Adipose tissue (tissue), 3 donors: ENCODE data around the gene CDC42EP3. TPM values are rescaled to one million over a fixed set of nuclear protein-coding genes. Genes with fewer than 3 reads are reported as not detected.

ENCODE experiments used
- H3K27ac ChIP-seq: one replicate; pipeline ENCODE4 v1.5.1; 2013; ENCODE audit warnings: low read depth, low read length
- WGBS, 3 donors: extraction: QIAGEN DNeasy Blood & Tissue Kit; methylation state at CpG; one replicate each; pipeline ENCODE4 v1.1.7; 2013; 5-methylcytosine and 5-hydroxymethylcytosine counted together
- polyA plus RNA-seq, 3 donors: library from polyadenylated mRNA; stranded (reverse); fragments of 200-250 nt; gene quantifications; one replicate each; pipeline ENCODE4 v1.2.3, GENCODE V29; 2013
- donor health status: healthy with polysubstance abuse.
- donor health status: Bipolar disorder and iron deficiency.
- donor health status: healthy.

Gene CDC42EP3
- polyA plus RNA-seq, 3 donors, result 4.9 to 29.2 (median 13.2) TPM

GRCh38 chr2:37643730-37644078 lies 27.7 kb downstream of the CDC42EP3 start:
- WGBS, 3 donors, result 93 to 97% (median 93%) methylated on average over 5 of the region's 5 CpGs
- H3K27ac ChIP-seq, result no peak overlapping the region

- 71 to 82% (median 76%) methylated on average over 6 of the region's 6 CpGs for WGBS, 3 donors
- H3K27ac ChIP-seq, result no peak overlapping the region
Observed at GRCh38 chr2:37642907-37643729, 28.3 kb downstream of the CDC42EP3 start.

GRCh38 chr2:37641582-37642171 lies 29.8 kb downstream of the CDC42EP3 start:
- 44 to 64% (median 44%) methylated on average over 7 of the region's 7 CpGs for WGBS, 3 donors
- H3K27ac ChIP-seq, result no peak overlapping the region

DNA sequence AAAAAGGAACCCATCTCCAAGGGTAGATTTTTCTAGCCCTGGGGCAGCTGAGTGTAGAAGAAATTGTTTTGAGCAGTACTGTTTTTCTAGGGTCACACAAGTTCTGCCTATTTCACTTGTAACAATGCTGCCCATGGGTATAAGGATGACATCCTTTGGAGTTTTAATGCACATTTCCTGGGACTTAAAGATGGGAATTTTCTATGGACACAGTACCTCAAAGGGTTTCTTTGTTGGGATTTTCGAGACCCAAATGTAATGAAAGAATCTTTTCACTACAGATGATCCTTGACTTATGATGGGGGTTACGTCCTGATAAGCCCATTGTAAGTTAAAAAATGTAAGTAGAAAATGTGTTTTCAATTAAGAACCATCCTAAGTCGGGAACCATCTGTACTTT lies 31.8 kb downstream of the CDC42EP3 start:
- no peak overlapping the region for H3K27ac ChIP-seq
- WGBS, 3 donors, result 92 to 96% (median 95%) methylated on average over 3 of the region's 3 CpGs

DNA sequence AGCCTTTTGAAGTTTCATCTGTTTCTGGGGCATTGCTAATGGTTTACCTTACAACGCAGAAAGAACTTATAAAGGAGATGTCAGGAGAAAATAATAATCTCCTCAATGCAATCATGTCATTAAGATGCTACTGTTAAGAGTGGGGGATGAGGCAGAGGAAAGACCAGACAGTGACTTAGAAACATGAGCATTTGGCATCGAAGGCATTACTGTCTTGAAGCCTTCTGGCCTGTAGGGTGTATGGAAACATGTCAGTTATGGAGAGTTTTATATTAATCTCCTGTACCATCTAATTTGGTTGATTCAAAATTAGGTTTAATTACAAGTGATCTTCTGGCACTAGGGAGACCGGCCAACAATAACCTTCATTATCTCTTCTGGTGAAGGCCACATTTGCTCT lies 32.5 kb downstream of the CDC42EP3 start:
- 91 to 97% (median 94%) methylated on average over 3 of the region's 3 CpGs for WGBS, 3 donors
- H3K27ac ChIP-seq, result no peak overlapping the region

GRCh38 chr2:37637985-37638384 lies 33.5 kb downstream of the CDC42EP3 start:
- WGBS, 3 donors, result 63 to 87% (median 83%) methylated on average over 2 of the region's 2 CpGs
- no peak overlapping the region for H3K27ac ChIP-seq

DNA sequence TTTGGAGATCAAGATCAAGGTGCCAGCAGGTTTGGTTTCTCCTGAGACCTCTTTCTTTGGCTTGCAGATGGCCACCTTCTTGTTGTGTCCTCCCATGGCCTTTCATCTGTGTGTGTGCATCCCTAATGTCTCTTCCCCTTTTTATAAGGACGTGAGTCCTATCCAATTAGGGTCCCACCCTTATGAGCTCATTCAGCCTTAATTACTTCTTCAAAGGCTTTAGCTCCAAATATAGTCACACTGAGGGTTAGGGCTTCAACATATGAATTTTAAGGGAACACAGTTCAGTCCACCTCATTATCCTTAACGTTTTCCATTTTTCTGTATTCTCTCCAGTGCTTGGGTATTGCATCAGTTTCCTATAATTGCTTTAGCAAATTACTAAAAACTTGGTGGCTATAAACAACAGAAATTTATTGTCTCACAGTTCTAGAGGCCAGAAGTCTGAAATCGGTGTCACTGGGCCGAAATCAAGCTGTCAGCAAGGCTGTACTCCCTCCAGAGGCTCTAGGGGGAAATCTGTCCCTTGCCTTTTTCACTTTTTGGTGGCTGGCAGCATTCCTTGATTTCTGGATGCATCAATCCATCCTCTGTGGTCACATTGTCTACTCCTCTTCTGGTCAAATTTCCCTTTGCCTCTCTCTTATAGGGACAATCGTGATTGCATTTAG lies 34.1 kb downstream of the CDC42EP3 start:
- no peak overlapping the region for H3K27ac ChIP-seq
- 45 to 88% (median 57%) methylated on average over 5 of the region's 5 CpGs for WGBS, 3 donors

DNA sequence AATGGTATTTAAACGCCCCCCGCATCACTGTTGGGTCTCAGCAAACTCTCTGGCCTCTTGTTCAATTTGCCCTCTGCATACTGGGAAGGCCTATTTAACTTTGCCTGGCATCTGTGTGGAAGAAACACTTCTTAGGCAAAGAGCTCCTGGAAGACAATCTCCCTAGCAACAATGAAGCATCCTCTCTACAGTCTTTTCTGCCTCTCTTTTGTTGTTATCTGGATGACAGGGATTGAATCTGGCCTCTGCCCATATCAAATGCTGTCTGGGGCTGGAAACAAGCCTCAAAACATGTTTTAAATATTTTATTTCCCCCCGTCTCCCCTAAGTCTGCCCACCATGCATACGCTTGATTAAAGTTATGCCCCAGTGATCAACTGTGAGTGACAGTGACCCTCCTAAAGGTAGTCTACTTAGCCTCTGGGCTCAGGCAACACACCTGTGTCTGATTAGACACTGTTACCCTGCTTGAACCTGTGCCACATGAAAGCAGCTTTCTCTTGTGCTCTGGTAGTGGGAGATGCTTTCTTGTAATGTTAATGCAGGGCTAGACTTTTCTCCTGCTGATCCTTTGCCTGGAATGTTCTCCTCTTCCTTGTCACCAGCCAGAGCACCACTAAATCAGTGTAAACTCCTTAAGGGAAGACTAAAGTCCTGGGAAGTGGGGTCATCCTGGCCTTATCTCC lies 34.9 kb downstream of the CDC42EP3 start:
- 80 to 87% (median 84%) methylated on average over 4 of the region's 4 CpGs for WGBS, 3 donors
- no peak overlapping the region for H3K27ac ChIP-seq

DNA sequence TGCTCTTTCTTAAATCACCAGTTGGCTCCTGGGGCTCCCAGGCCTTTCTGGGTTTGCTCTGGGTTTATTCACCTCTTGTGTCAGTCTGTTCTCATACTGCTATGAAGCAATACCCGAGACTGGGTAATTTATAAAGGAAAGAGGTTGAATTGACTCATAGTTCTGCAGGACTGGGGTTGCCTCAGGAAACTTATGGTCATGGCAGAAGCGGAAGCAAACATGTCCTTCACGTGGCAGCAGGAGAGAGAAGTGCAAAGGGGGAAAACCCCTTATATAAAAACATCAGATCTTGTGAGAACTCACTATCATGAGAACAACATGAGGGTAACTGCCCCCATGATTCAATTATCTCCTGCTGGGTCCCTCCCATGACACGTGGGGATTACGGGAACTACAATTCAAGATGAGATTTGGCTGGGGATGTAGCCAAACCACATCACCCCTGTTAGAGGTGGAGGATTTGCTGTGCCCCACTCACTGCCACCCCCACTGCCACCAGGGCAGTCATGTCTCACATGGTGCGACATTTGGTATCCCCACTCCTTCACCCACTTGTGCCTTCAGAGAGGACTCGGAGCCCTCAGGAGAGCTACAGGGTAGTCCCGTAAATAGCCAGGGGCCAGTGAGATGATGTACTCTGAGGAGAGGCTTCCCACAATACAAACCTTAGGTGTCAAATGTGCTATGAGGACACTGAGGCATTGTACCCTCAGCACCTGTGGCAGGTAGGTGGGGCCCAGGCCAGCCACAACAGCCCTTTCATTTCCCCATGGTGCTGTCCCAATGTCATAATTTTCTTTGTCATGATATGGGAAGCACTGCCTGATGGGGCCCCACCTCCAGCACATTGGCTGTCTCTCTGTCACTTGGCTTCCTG lies 35.7 kb downstream of the CDC42EP3 start:
- no peak overlapping the region for H3K27ac ChIP-seq

DNA sequence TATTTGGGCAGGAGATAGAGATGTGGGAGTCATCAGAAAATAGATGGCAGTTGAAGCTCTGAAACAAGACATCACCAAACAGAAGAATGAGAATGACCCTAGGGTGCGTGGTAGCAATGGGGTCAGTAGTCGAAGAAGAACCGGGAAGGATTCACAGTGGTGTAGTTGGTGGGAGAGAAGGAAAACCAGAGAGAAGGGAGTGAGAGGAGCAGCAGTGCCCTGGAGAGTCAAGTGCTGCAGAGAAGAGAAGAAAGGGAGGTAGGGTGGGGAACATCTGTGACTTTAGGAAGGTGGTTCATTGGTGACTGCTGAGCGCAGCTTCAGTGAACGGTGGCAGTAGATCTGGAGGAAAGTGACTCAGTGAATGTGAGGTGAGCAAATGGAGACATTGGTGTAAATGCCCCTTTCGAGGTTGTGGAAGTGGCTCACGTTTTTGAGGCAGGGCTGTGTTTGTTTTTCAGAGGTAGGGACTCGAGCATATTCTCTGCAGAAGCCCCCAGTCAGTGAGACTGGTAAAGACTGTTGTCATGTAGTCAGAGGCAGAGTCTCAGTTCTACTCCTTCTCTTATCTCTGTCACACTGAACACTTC lies 36.4 kb downstream of the CDC42EP3 start:
- 67 to 94% (median 76%) methylated on average over 8 of the region's 8 CpGs for WGBS, 3 donors
- no peak overlapping the region for H3K27ac ChIP-seq

More for the DNA sequence above, 35.7 kb downstream of the CDC42EP3 start:
- 59 to 90% (median 63%) methylated on average over 8 of the region's 8 CpGs for WGBS, 3 donors

DNA sequence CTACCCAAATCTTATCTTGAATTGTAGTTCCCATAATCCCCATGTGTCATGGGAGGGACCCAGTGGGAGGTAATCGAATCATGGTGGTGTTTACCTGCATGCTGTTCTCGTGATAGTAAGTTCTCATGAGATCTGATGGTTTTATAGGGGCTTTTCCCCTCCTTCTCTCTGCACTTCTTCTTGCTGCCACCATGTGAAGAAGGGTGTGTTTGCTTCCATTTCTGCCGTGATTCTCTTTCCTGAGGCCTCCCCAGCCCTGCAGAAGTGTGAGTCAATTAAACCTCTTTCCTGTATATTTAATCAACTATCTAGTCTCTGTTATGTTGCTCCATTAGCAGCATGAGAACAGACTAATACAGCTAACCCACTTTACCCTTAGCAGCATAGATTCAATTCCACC lies 37.6 kb downstream of the CDC42EP3 start:
- 78 to 90% (median 80%) methylated on average over 3 of the region's 3 CpGs for WGBS, 3 donors
- H3K27ac ChIP-seq, result no peak overlapping the region

DNA sequence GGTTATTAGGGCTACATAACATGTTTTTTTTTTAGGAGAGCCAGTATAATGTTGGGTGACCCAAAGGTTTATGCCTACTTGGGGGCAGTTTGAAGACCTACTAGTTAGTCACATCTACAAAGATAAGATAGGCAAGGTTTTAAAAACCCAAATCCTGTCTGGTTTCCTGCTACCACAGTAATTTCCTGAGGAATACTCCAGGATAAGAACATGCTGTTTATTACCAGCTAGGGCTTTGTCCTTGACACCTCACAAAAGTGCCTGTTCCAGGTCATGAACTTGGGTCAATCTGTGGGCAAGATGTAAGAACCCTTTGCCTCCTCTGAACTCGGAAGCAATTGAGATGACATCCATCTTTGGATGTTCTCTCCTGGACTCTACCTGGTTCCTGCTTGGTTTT lies 38.2 kb downstream of the CDC42EP3 start:
- whole genome bisulfite sequencing, 3 donors, result 84 to 88% (median 87%) methylated on average over 1 of the region's 1 CpG
- no peak overlapping the region for H3K27ac ChIP-seq

DNA sequence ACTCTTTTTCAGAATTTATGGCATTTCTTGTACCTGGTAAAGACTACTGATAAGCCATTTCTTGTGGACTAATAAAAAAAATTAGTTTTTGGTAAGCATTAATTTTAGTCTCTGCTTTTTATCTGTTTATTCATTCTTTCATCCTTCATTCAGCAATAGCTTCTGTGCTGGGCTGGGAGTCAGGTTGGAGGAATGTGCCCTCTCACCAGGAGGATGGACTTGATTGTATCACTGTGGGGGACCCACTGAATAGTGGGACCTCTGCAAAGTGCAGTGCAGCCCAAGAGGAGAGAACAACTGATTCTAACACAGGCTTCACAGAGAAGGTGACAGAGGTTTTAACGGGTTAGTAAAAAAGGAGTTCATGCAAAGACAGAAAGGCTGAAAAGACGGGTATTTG lies 39.1 kb downstream of the CDC42EP3 start:
- H3K27ac ChIP-seq, result no peak overlapping the region

DNA sequence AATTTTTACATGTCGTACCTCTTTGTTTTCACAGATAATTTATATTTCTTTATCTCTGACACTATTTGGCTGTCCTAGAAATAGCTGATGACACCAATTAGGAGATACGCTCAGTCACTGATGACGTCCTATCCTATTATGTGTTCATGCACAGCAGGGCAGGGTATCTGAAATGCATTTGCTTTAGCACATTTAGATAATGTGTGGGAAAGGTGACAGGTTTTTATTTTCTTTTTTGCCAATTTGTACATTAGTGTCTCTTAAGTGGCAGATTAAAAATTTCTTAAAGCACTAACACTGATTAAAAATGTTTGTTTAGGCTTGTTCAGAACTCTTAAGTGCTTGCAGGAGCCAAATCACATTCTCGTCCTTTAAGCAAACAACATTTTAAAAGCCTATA lies 39.7 kb downstream of the CDC42EP3 start:
- H3K27ac ChIP-seq, result no peak overlapping the region
- WGBS, 3 donors, result 40 to 90% (median 87%) methylated on average over 4 of the region's 4 CpGs

More for the DNA sequence above, 39.1 kb downstream of the CDC42EP3 start:
- WGBS, 3 donors, result 78 to 94% (median 92%) methylated on average over 2 of the region's 2 CpGs

DNA sequence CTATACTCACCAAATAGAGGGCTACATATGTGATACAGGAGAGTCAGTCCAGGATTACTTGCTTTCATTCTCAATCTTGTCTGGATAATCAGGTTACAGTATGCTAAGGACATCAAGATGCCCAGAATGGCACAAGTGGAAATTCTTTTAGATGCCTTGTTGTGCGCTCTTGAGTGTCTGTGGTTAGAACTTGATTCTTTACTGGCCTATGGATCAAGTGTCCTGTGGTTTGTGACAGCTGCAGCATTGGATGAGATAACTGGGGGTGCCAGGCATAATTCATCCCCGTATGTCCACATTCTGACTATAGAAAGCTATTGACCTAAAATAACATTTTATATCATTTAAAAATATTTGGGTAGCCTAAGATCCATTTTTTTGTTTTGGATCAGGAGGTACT lies 40.1 kb downstream of the CDC42EP3 start:
- H3K27ac ChIP-seq, result no peak overlapping the region
- WGBS, 3 donors, result 72 to 92% (median 87%) methylated on average over 2 of the region's 2 CpGs

DNA sequence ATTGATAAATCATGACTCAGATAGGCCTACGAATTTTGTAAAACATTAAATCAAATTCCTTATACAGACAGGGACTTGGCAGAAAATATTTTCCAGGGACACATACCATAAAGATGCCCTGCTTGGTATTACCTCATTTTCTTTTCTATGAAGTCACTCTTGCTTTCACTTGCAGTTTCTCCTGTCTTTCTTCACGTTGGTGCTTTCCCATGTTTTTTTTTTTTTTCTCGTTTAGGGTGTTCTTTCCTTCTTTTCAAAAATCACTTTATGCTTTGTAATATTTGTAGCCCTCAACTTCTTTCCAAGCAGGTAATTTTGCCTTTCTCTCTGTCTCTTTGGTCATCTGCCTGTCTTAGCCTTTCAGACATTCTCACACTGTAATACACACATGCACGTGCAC lies 40.7 kb downstream of the CDC42EP3 start:
- WGBS, 3 donors, result 55 to 78% (median 75%) methylated on average over 4 of the region's 4 CpGs
- no peak overlapping the region for H3K27ac ChIP-seq

DNA sequence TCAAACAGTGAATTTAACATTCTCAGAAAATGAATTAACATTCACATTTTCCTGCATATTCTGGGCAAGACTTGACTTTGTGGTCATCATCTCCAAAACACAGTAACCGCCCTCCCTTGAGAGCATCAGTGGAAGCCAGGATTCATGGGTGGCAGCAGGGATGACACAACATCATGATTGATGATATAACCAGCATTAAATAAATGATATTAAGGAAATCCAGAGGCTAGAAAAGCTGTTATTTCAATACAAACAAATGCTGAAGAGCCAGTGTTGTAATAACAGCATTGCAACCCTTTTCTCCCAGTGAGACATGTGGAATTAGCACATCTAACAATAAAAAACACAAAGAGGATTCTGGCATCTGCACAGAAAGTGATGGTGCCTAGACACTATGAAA lies 41.1 kb downstream of the CDC42EP3 start:
- 71 to 94% (median 94%) methylated on average over 1 of the region's 1 CpG for WGBS, 3 donors
- no peak overlapping the region for H3K27ac ChIP-seq

DNA sequence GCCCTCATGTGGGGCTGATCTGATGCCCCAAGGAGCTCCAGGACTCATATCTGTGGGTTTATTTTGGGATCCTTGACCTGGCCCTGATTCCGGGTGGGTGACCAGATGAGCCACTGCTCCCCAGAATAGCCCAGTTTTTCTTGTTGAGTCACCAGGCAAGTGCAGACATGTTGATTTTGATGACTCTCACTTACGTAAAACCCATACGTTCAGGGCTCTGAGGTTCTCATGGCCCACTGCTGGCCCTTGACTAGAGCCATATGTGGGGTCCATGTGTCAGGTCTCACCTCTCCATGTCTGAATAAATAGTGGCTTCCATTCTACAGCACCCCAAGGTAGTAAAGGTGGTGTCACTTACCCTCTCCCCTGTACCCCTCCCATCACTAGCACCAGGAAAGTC lies 41.9 kb downstream of the CDC42EP3 start:
- 95 to 96% (median 95%) methylated on average over 3 of the region's 3 CpGs for WGBS, 3 donors
- H3K27ac ChIP-seq, result no peak overlapping the region
